Esophagus muscularis mucosa (tissue), 3 donors: ENCODE results near the gene TRMO.

Experiments
- CTCF ChIP-seq, 3 experiments: fragments of 200-600 bp in 2 of 3; fragments of 450-650 bp in 1 of 3; sonication (generic) in 2 of 3; IDR thresholded peaks; one replicate each; pipeline ENCODE4 v1.5.1; 2017 to 2019; ENCODE audit warnings: antibody characterized with exemption in 3 of 3, mild to moderate bottlenecking in 2 of 3, moderate library complexity in 1 of 3
- POLR2A ChIP-seq: fragments of 450-650 bp; IDR thresholded peaks from one replicate; pipeline ENCODE4 v1.6.1; 2017; ENCODE audit warnings: antibody characterized with exemption, moderate library complexity, mild to moderate bottlenecking, low read depth

GRCh38 chr9:97895695-97896332 lies 26.5 kb downstream of the TRMO start:
- no peak for TF ChIP-seq CTCF (IDR thresholded peaks at IDR 0.05)
- no peak for TF ChIP-seq POLR2A
